Uterus (tissue), 2 donors: ENCODE measurements around the gene TBC1D5.

ENCODE experiments used
- CTCF ChIP-seq, 4 experiments: fragments of 200-600 bp in 2 of 4; fragments of 450-650 bp in 2 of 4; sonication (generic) in 2 of 4; IDR thresholded peaks; one replicate each; pipeline ENCODE4 v1.5.1; 2016 to 2019; ENCODE audit warnings: antibody characterized with exemption in 4 of 4, mild to moderate bottlenecking in 2 of 4, moderate library complexity in 1 of 4
- POLR2A ChIP-seq, 2 donors: fragments of 450-650 bp; IDR thresholded peaks; one replicate each; pipeline ENCODE4 v1.6.1; 2016; ENCODE audit warnings: antibody characterized with exemption in 2 of 2, mild to moderate bottlenecking in 1 of 2, moderate library complexity in 1 of 2

GRCh38 chr3:17473761-17474160 is 268.7 kb downstream of the TBC1D5 start:
- TF ChIP-seq CTCF (IDR thresholded peaks at IDR 0.05): no peak
- TF ChIP-seq POLR2A (IDR thresholded peaks at IDR 0.05): no peak
